Endodermal cell (in vitro differentiated cells): ENCODE results near the gene VCX2. TPM values are rescaled to one million over a fixed set of nuclear protein-coding genes. Genes with fewer than 3 reads are reported as not detected.
"Not testable (repeated sequence)": the region's sequence is repeated elsewhere in the genome, so short reads cannot be mapped to it uniquely, and the experiment has no call there.

Experiments
- DNase-seq: peaks from one replicate; pipeline ENCODE4 v3.0.0-alpha.2; 2017
- H3K27ac ChIP-seq: 2 replicates; pipeline ENCODE4 v1.5.1; 2013; ENCODE audit warnings: mild to moderate bottlenecking, low read depth, low read length, moderate library complexity
- H3K27me3 ChIP-seq: 2 replicates; pipeline ENCODE4 v1.6.1; 2013; ENCODE audit warnings: mild to moderate bottlenecking, low read length, moderate library complexity; ENCODE audit not compliant: insufficient read depth, control insufficient read depth, poor library complexity, severe bottlenecking
- H3K36me3 ChIP-seq: 2 replicates; pipeline ENCODE4 v1.7.0; 2013; ENCODE audit warnings: mild to moderate bottlenecking, low read length, moderate library complexity; ENCODE audit not compliant: control insufficient read depth, insufficient read depth
- H3K4me1 ChIP-seq: one replicate; pipeline ENCODE4 v1.7.0; 2013; ENCODE audit warnings: low read length; ENCODE audit not compliant: control insufficient read depth, insufficient read depth
- H3K4me3 ChIP-seq: 2 replicates; pipeline ENCODE4 v1.5.1; 2013; ENCODE audit warnings: mild to moderate bottlenecking, low read length, moderate library complexity
- H3K9ac ChIP-seq: 2 replicates; pipeline ENCODE4 v1.6.1; 2013; ENCODE audit warnings: mild to moderate bottlenecking, low read length, moderate library complexity; ENCODE audit not compliant: poor library complexity, severe bottlenecking; ENCODE audit errors: extremely low read depth
- H3K9me3 ChIP-seq: 2 replicates; pipeline ENCODE4 v1.6.1; 2013; ENCODE audit warnings: mild to moderate bottlenecking, low read length, moderate library complexity; ENCODE audit not compliant: control insufficient read depth
- H3K27ac Mint-ChIP-seq: 2 replicates; pipeline ENCODE4 v1.8.0; 2020; ENCODE audit warnings: mixed read lengths
- H3K27me3 Mint-ChIP-seq: 2 replicates; pipeline ENCODE4 v1.8.0; 2021; ENCODE audit warnings: mild to moderate bottlenecking, mixed read lengths; ENCODE audit not compliant: insufficient read depth
- H3K36me3 Mint-ChIP-seq: 2 replicates; pipeline ENCODE4 v1.8.0; 2020; ENCODE audit warnings: low read depth, mixed read lengths
- H3K4me1 Mint-ChIP-seq: 2 replicates; pipeline ENCODE4 v1.8.0; 2020; ENCODE audit warnings: mixed read lengths
- H3K4me3 Mint-ChIP-seq: 2 replicates; pipeline ENCODE4 v1.8.0; 2020; ENCODE audit warnings: mild to moderate bottlenecking, moderate library complexity, mixed read lengths
- H3K9me3 Mint-ChIP-seq: 2 replicates; pipeline ENCODE4 v1.8.0; 2020; ENCODE audit warnings: mild to moderate bottlenecking, mixed read lengths
- CTCF ChIP-seq: fragments of 200-600 bp; sonication (generic); conservative IDR thresholded peaks from 2 replicates; pipeline ENCODE4 v1.5.0; 2021; ENCODE audit warnings: antibody characterized with exemption, mild to moderate bottlenecking
- WGBS, 2 experiments: methylation state at CpG; one replicate each; pipeline versions ENCODE4 v1.1.5 to v1.1.7; 2013; ENCODE audit warnings: missing lambda C conversion rate in 2 of 2, mixed read lengths in 1 of 2; ENCODE audit not compliant: insufficient coverage in 1 of 2, insufficient read length in 1 of 2; 5-methylcytosine and 5-hydroxymethylcytosine counted together
- long read RNA-seq, 4 experiments: library from polyadenylated mRNA in 2 of 4; library from RNA in 1 of 4; library from capped mRNA in 1 of 4; stranded (forward) in 3 of 4; unstranded in 1 of 4; transcript quantifications; one replicate each; pipeline ENCODE4 v2.0.0, GENCODE V29; 2020 to 2021; ENCODE audit warnings: inconsistent platforms in 1 of 4
- polyA plus RNA-seq, 2 experiments: library from polyadenylated mRNA; stranded (reverse); fragments of 50-300 nt; gene quantifications; one replicate each; pipeline ENCODE4 v1.2.3, GENCODE V29; 2013
- total RNA-seq, 2 donors: library from RNA; stranded (reverse); fragmentation: NEBNext Ultra II Directional in 1 of 2; extraction: Animal tissue kit (Norgen Biotek cat#: 25700) in 1 of 2; gene quantifications; 2 replicates in 1 of 2; 3 replicates in 1 of 2; pipeline ENCODE4 v1.2.1, GENCODE V29; 2021

Gene VCX2
- total RNA-seq, result not detected
- not detected for polyA plus RNA-seq (2013, experiment 1 of 2)
- not detected for polyA plus RNA-seq (2013, experiment 2 of 2)
- long read RNA-seq, experiment 1, result 0 reads
- long read RNA-seq, experiment 2, result 0 reads
- long read RNA-seq, experiment 3, result 0 reads
- long read RNA-seq, experiment 4, result 0 reads

GRCh38 chrX:8171169-8171568 is at the start of gene VCX2:
VCX2 (minus strand) TSS chrX:8171267; CDS start chrX:8170643, 624 bp downstream.
- H3K9me3 Mint-ChIP-seq, H3K27me3 Mint-ChIP-seq, H3K27ac ChIP-seq, H3K4me3 Mint-ChIP-seq, DNase-seq, H3K9me3 ChIP-seq, H3K36me3 Mint-ChIP-seq, H3K9ac ChIP-seq, H3K4me1 ChIP-seq, H3K27ac Mint-ChIP-seq, H3K36me3 ChIP-seq, H3K4me1 Mint-ChIP-seq, H3K27me3 ChIP-seq, H3K4me3 ChIP-seq: not testable (repeated sequence)
- 100% methylated on average over 3 of the region's 3 CpGs; no CpG with 5 or more reads in 1 of the 2 experiments for WGBS, 2 experiments

GRCh38 chrX:8204943-8205342 is 33.9 kb upstream of the VCX2 start:
- no peak overlapping the region for H3K4me3 ChIP-seq
- no peaks in the 10 kb centered on the region for H3K27me3 Mint-ChIP-seq
- H3K4me1 ChIP-seq, result no peaks in the 10 kb centered on the region
- 73 to 100% methylated on average over 1 to 4 of the region's 4 CpGs for WGBS, 2 experiments
- H3K4me1 Mint-ChIP-seq, result peaks cover 8% of the 10 kb centered on the region
- H3K36me3 ChIP-seq, result no peaks in the 10 kb centered on the region
- H3K9ac ChIP-seq, result no peak overlapping the region
- no peaks in the 10 kb centered on the region for H3K27me3 ChIP-seq
- H3K36me3 Mint-ChIP-seq, result no peaks in the 10 kb centered on the region
- H3K27ac Mint-ChIP-seq, result no peak overlapping the region
- H3K9me3 Mint-ChIP-seq, result no peaks in the 10 kb centered on the region
- no peak for TF ChIP-seq CTCF
- no peak for DNase-seq
- H3K4me3 Mint-ChIP-seq, result no peak overlapping the region
- no peaks in the 10 kb centered on the region for H3K9me3 ChIP-seq
- H3K27ac ChIP-seq, result no peak overlapping the region

GRCh38 chrX:8204169-8204935 is 33.3 kb upstream of the VCX2 start:
- no peaks in the 10 kb centered on the region for H3K36me3 ChIP-seq
- Mint-ChIP-seq H3K27ac (no peak overlapping the region), H3K4me1 (peaks cover 8% of the 10 kb centered on the region), H3K4me3 (no peak overlapping the region), H3K27me3 (no peaks in the 10 kb centered on the region), H3K36me3 (no peaks in the 10 kb centered on the region), H3K9me3 (no peaks in the 10 kb centered on the region)
- TF ChIP-seq CTCF, result no peak
- H3K9me3 ChIP-seq, result no peaks in the 10 kb centered on the region
- H3K27ac ChIP-seq, result no peak overlapping the region
- no peak overlapping the region for H3K4me3 ChIP-seq
- no peak for DNase-seq
- H3K4me1 ChIP-seq, result no peaks in the 10 kb centered on the region
- H3K27me3 ChIP-seq, result no peaks in the 10 kb centered on the region
- no peak overlapping the region for H3K9ac ChIP-seq
- 68 to 100% methylated on average over 1 to 4 of the region's 6 CpGs for WGBS, 2 experiments
